H9 (cell line): ENCODE data around the gene TMEM217. TPM values are rescaled to one million over a fixed set of nuclear protein-coding genes. Genes with fewer than 3 reads are reported as not detected.

ENCODE experiments used
- DNase-seq: peaks from one replicate; pipeline ENCODE4 v3.0.0-alpha.2; 2017
- H2AFZ ChIP-seq: one replicate; pipeline ENCODE4 v1.6.1; 2013; ENCODE audit warnings: mild to moderate bottlenecking, low read length, control low read depth, moderate library complexity
- H2AK5ac ChIP-seq: 2 replicates; pipeline ENCODE4 v1.6.1; 2013; ENCODE audit warnings: low read length, control low read depth, mixed read lengths; ENCODE audit not compliant: insufficient read length
- H2BK120ac ChIP-seq: one replicate; pipeline ENCODE4 v1.6.1; 2013; ENCODE audit warnings: low read depth, mild to moderate bottlenecking, low read length, control low read depth, inconsistent platforms; ENCODE audit not compliant: poor library complexity, severe bottlenecking
- H2BK12ac ChIP-seq: 2 replicates; pipeline ENCODE4 v1.6.1; 2013; ENCODE audit warnings: low read length, control low read depth, mixed read lengths, low read depth; ENCODE audit not compliant: insufficient read length
- H2BK15ac ChIP-seq: 2 replicates; pipeline ENCODE4 v1.6.1; 2013; ENCODE audit warnings: low read depth, low read length, control low read depth
- H2BK20ac ChIP-seq: one replicate; pipeline ENCODE4 v1.6.1; 2013; ENCODE audit warnings: low read depth, mild to moderate bottlenecking, low read length, control low read depth, inconsistent platforms; ENCODE audit not compliant: poor library complexity, severe bottlenecking
- H2BK5ac ChIP-seq: 2 replicates; pipeline ENCODE4 v1.6.1; 2013; ENCODE audit warnings: low read length, control low read depth, mixed read lengths; ENCODE audit not compliant: insufficient read length
- H3K14ac ChIP-seq: 2 replicates; pipeline ENCODE4 v1.6.1; 2013; ENCODE audit warnings: low read length, control low read depth; ENCODE audit not compliant: insufficient read depth
- H3K18ac ChIP-seq: 2 replicates; pipeline ENCODE4 v1.6.1; 2013; ENCODE audit warnings: low read depth, mild to moderate bottlenecking, mixed read lengths, low read length, control low read depth; ENCODE audit not compliant: insufficient read length
- H3K23ac ChIP-seq: 2 replicates; pipeline ENCODE4 v1.6.1; 2013; ENCODE audit warnings: low read length, control low read depth, mixed read lengths, low read depth; ENCODE audit not compliant: insufficient read length
- H3K23me2 ChIP-seq: 2 replicates; pipeline ENCODE4 v1.6.1; 2013; ENCODE audit warnings: low read depth, mild to moderate bottlenecking, mixed read lengths, low read length, control low read depth; ENCODE audit not compliant: insufficient read length, poor library complexity, severe bottlenecking
- H3K27ac ChIP-seq: 2 replicates; pipeline ENCODE4 v1.5.1; 2013; ENCODE audit warnings: low read length, control low read depth, mixed read lengths, low read depth; ENCODE audit not compliant: insufficient read length
- H3K27me3 ChIP-seq: 2 replicates; pipeline ENCODE4 v1.6.1; 2013; ENCODE audit warnings: low read length, control low read depth, inconsistent platforms; ENCODE audit not compliant: insufficient read depth
- H3K4ac ChIP-seq: 2 replicates; pipeline ENCODE4 v1.6.1; 2013; ENCODE audit warnings: low read depth, mild to moderate bottlenecking, control low read depth, inconsistent platforms, low read length, moderate library complexity
- H3K4me1 ChIP-seq: 2 replicates; pipeline ENCODE4 v1.6.1; 2013; ENCODE audit warnings: low read length, control low read depth, inconsistent platforms; ENCODE audit not compliant: insufficient read depth
- H3K4me2 ChIP-seq: 2 replicates; pipeline ENCODE4 v1.6.1; 2013; ENCODE audit warnings: low read length, control low read depth, mixed read lengths; ENCODE audit not compliant: insufficient read length, insufficient read depth
- H3K56ac ChIP-seq: 2 replicates; pipeline ENCODE4 v1.6.1; 2013; ENCODE audit warnings: low read depth, mild to moderate bottlenecking, mixed read lengths, low read length, control low read depth; ENCODE audit not compliant: insufficient read length
- H3K79me1 ChIP-seq: 2 replicates; pipeline ENCODE4 v1.6.1; 2013; ENCODE audit warnings: low read depth, mild to moderate bottlenecking, moderate library complexity, low read length, control low read depth, inconsistent platforms; ENCODE audit not compliant: insufficient read depth, poor library complexity, severe bottlenecking
- H3K79me2 ChIP-seq: 2 replicates; pipeline ENCODE4 v1.6.1; 2013; ENCODE audit warnings: low read length, control low read depth, inconsistent platforms; ENCODE audit not compliant: insufficient read depth
- H3K9ac ChIP-seq: 2 replicates; pipeline ENCODE4 v1.6.1; 2013; ENCODE audit warnings: low read length, control low read depth, mixed read lengths; ENCODE audit not compliant: insufficient read length; ENCODE audit errors: extremely low read depth
- H3K9me3 ChIP-seq: one replicate; pipeline ENCODE4 v1.6.1; 2013; ENCODE audit warnings: low read depth, low read length, inconsistent platforms; ENCODE audit not compliant: control insufficient read depth
- H3T11ph ChIP-seq: one replicate; pipeline ENCODE4 v1.6.1; 2013; ENCODE audit warnings: mild to moderate bottlenecking, low read length, control low read depth, inconsistent platforms
- H4K20me1 ChIP-seq: one replicate; pipeline ENCODE4 v1.6.1; 2013; ENCODE audit not compliant: control insufficient read depth, insufficient read length, insufficient read depth
- H4K5ac ChIP-seq: 2 replicates; pipeline ENCODE4 v1.6.1; 2013; ENCODE audit warnings: low read depth, mild to moderate bottlenecking, mixed read lengths, low read length, control low read depth; ENCODE audit not compliant: insufficient read length
- H4K8ac ChIP-seq: replicated peaks from 2 replicates; pipeline ENCODE4 v1.6.1; 2013; ENCODE audit warnings: low read length, control low read depth, mixed read lengths, low read depth; ENCODE audit not compliant: insufficient read length
- H4K91ac ChIP-seq: 2 replicates; pipeline ENCODE4 v1.6.1; 2013; ENCODE audit warnings: low read depth, mild to moderate bottlenecking, moderate library complexity, mixed read lengths, low read length, control low read depth; ENCODE audit not compliant: insufficient read length
- H3K27ac Mint-ChIP-seq, 3 experiments: 2 replicates in 2 of 3; 3 replicates in 1 of 3; pipeline ENCODE4 v1.8.0; 2020 to 2021; ENCODE audit warnings: mixed read lengths in 3 of 3, mild to moderate bottlenecking in 1 of 3, moderate library complexity in 1 of 3
- H3K27me3 Mint-ChIP-seq: 2 replicates; pipeline ENCODE4 v1.8.0; 2021; ENCODE audit warnings: low read depth, mild to moderate bottlenecking, moderate library complexity, mixed read lengths
- H3K36me3 Mint-ChIP-seq, 3 experiments: 2 replicates in 2 of 3; 3 replicates in 1 of 3; pipeline ENCODE4 v1.8.0; 2020 to 2021; ENCODE audit warnings: low read depth in 3 of 3, mixed read lengths in 3 of 3; ENCODE audit not compliant: insufficient read depth in 1 of 3
- H3K4me1 Mint-ChIP-seq, 2 experiments: 2 replicates each; pipeline ENCODE4 v1.8.0; 2020; ENCODE audit warnings: mixed read lengths in 2 of 2
- H3K4me3 Mint-ChIP-seq, 2 experiments: 2 replicates in 1 of 2; 3 replicates in 1 of 2; pipeline ENCODE4 v1.8.0; 2020 to 2021; ENCODE audit warnings: mild to moderate bottlenecking in 2 of 2, mixed read lengths in 2 of 2, moderate library complexity in 1 of 2
- H3K9me3 Mint-ChIP-seq, 2 experiments: 2 replicates in 1 of 2; 3 replicates in 1 of 2; pipeline ENCODE4 v1.8.0; 2020; ENCODE audit warnings: mild to moderate bottlenecking in 2 of 2, mixed read lengths in 2 of 2, moderate library complexity in 1 of 2
- WGBS: extraction: QIAGEN DNeasy Blood & Tissue Kit; methylation state at CpG from one replicate; pipeline ENCODE4 v1.1.7; 2013; ENCODE audit warnings: missing lambda C conversion rate, low lambda C conversion rate, mixed read lengths; ENCODE audit not compliant: insufficient read length; ENCODE audit errors: extremely low coverage; 5-methylcytosine and 5-hydroxymethylcytosine counted together
- total RNA-seq: library from RNA; stranded (reverse); gene quantifications from 2 replicates; pipeline ENCODE4 v1.2.1, GENCODE V29; 2021
- TF ChIP-seq, protein P1 (sequence below): fragments of 200-600 bp; sonication (generic); conservative IDR thresholded peaks from 3 replicates; pipeline ENCODE4 v1.8.0; 2021; ENCODE audit warnings: antibody characterized with exemption, mild to moderate bottlenecking

The TMEM217 gene
- total RNA-seq, 1 experiment from 2014 or later: 1.1 TPM

GRCh38 chr6:37236921-37237320 is 21.0 kb downstream of the TMEM217 start:
- Histone ChIP-seq H3K56ac (no peak overlapping the region), H3K23ac (no peak overlapping the region), H4K5ac (no peak overlapping the region), H3K4ac (no peak overlapping the region), H3K23me2 (no peaks in the 10 kb centered on the region), H4K8ac (no peak overlapping the region), H3K9ac (no peak overlapping the region), H4K91ac (no peak overlapping the region), H2BK20ac (no peak overlapping the region), H2BK12ac (no peak overlapping the region), H3K4me2 (no peak overlapping the region), H3K9me3 (no peaks in the 10 kb centered on the region), H3K79me2 (no peaks in the 10 kb centered on the region), H3K79me1 (no peaks in the 10 kb centered on the region), H2AK5ac (no peak overlapping the region), H4K20me1 (no peaks in the 10 kb centered on the region), H3K27me3 (no peaks in the 10 kb centered on the region), H3K27ac (no peak overlapping the region), H3K14ac (no peak overlapping the region), H2AFZ (no peak overlapping the region), H3K4me1 (no peaks in the 10 kb centered on the region), H2BK120ac (no peak overlapping the region), H2BK15ac (no peak overlapping the region), H3T11ph (no peak overlapping the region), H2BK5ac (no peak overlapping the region), H3K18ac (no peak overlapping the region)
- Mint-ChIP-seq H3K9me3 (no peaks in the 10 kb centered on the region), H3K27ac (no peak overlapping the region), H3K36me3 (no peaks in the 10 kb centered on the region), H3K4me3 (no peak overlapping the region), H3K27me3 (peaks cover 2% of the 10 kb centered on the region; the same call in 1 of the 2 replicates), H3K4me1 (peaks cover 0 to 6% of the 10 kb centered on the region in 2 experiments; a peak in 1 of 4 replicates)
- WGBS: no CpG with 5 or more reads among the region's 2 CpGs
- DNase-seq: no peak
- TF ChIP-seq, protein P1, sequence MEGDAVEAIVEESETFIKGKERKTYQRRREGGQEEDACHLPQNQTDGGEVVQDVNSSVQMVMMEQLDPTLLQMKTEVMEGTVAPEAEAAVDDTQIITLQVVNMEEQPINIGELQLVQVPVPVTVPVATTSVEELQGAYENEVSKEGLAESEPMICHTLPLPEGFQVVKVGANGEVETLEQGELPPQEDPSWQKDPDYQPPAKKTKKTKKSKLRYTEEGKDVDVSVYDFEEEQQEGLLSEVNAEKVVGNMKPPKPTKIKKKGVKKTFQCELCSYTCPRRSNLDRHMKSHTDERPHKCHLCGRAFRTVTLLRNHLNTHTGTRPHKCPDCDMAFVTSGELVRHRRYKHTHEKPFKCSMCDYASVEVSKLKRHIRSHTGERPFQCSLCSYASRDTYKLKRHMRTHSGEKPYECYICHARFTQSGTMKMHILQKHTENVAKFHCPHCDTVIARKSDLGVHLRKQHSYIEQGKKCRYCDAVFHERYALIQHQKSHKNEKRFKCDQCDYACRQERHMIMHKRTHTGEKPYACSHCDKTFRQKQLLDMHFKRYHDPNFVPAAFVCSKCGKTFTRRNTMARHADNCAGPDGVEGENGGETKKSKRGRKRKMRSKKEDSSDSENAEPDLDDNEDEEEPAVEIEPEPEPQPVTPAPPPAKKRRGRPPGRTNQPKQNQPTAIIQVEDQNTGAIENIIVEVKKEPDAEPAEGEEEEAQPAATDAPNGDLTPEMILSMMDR: no peak
